ENCODE data around the gene CACFD1. TPM values are rescaled to one million over a fixed set of nuclear protein-coding genes. Genes with fewer than 3 reads are reported as not detected.

CACFD1 gene
- total and polyA plus RNA-seq, 3 experiments from 2014 or later: 1.3 to 2.6 (median 2.5) TPM

DNA sequence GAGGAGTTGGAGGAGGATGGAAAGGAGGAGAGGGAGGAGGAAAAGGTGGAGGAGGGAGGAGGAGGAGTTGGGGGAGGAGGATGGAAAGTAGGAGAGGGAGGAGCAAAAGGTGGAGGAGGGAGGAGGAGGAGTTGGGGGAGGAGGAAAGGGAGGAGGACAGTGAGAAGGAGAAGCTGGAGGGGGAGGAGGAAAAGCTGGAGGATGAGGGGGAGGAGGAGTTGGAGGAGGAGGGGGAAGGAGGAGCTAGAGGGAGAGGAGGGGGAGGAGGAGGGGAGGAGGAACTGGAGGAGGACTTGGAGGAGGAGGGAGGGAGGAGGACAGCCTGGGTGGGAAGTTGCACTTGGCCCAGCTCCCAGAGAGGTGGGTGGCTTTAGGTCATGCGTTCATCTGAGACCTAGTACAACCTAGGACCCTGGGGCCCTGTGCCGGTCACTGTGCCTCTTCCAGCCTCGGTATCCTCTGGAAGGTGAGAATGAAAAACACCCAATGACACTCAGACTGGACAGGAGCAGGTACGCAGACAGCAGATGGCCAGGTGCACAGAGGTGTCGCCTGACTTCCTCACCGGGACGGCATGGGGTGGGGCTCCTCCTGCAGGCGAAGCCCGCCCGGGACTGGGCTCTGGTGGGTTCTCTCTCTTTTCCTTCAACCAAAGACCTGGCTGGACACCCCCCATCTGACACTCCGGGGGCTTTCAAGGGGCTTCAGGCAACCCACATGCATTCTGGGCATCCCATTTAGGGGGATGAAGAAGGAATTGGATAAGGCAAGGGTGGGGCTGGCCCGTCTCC is 31.3 kb downstream of the CACFD1 start:
- CTCF ChIA-PET: interaction anchor here (1.2 kb wide), 1 partner anchor 252 kb away, joined by 3 read pairs; no protein-coding TSS in a partner anchor
- no peaks in the 10 kb centered on the region for H3K9me3 Mint-ChIP-seq

DNA sequence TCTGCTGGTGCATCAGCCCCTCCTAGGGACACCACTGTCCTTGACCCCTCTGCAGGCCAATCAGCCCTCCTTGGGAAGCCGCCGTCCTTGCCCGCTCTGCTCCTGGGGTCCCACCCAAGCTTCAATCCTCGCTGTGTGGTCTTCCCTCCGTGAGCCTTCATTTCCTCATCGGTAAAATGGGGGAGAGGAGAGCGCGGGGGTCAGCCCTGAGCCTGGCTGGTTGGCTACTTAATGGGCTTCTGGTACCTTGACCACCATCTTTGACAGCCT is 31.8 kb downstream of the CACFD1 start:
- no peaks in the 10 kb centered on the region for H3K4me1 ChIP-seq (ENCODE audit: insufficient read depth, low read length)
- POLR2A ChIA-PET: no interaction called here
- peaks cover 6 to 13% of the 10 kb centered on the region in 2 donors for H3K27me3 Mint-ChIP-seq

More for the DNA sequence above, 31.3 kb downstream of the CACFD1 start:
- Mint-ChIP-seq H3K27me3 (peaks cover 6 to 17% of the 10 kb centered on the region in 2 donors), H3K4me1 (peaks cover 0 to 4% (median 3%) of the 10 kb centered on the region in 3 donors), H3K27ac (peak overlapping the region in 1 of 8 donors; percentile 83), H3K4me3 (no peak overlapping the region), H3K36me3 (no peaks in the 10 kb centered on the region)
- Histone ChIP-seq H3K27ac (ENCODE audit: low read depth, low read length) (no peak overlapping the region), H3K36me3 (ENCODE audit: insufficient read depth, low read length) (no peaks in the 10 kb centered on the region), H3K9me3 (ENCODE audit: low read length) (no peaks in the 10 kb centered on the region), H3K27me3 (ENCODE audit: insufficient read depth, low read length, poor library complexity, severe bottlenecking) (peaks cover 4% of the 10 kb centered on the region), H3K4me3 (ENCODE audit: low read length) (no peak overlapping the region), H3K4me1 (ENCODE audit: insufficient read depth, low read length) (peaks cover 3% of the 10 kb centered on the region)
- no peak for DNase-seq
- POLR2A ChIA-PET: no interaction called here

DNA sequence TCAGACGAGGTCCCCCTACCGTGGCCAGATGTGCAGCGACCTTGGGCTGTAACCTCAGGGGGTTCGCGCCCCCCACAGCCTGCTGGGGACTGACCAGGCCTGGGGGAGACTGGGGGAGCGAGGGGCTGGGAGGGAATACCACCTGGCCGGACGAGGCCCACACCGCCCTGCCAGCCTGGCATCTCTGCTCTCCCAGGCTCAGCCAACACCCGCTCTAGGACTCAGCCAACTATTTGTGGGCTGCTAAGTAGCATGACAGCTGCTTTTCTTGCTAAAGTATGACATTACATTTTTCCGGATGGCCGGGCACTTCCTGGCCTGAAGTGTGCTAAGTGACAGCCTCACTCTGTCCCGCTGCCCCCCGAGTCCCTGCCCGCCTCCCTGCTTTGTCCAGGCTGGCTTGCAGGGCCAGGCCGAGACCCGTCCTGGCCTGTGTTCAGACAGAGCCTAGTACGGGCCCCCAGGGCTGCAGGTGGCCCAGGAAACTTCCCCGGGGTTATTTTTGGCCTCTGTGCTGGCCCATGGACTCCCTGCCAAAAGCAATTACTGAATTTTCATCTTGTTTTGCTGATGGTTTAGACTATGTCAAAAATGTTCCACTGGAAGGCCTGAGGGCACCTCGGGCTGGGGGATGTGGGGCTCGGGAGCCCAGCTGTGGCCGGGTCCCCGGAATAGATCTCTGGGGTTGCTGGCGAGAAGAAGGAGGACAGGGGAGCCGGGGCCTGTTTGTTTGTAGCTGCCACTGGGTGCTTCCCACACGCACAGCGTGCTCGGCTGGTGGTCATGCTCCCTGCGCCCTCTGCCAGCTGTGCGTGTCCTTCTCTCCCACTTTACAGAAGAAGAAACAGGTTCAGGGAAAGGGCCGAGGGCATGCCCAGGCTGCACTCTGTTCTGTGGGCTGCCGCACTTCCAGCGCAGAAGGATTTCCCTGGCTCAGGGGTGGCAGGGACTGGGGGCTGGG is 32.6 kb downstream of the CACFD1 start:
- no peak overlapping the region for H3K4me3 ChIP-seq (ENCODE audit: low read length)
- no peaks in the 10 kb centered on the region for H3K4me1 ChIP-seq (ENCODE audit: insufficient read depth, low read length)
- Mint-ChIP-seq H3K27me3 (peaks cover 6 to 13% of the 10 kb centered on the region in 2 donors), H3K27ac (no peak overlapping the region), H3K4me1 (no peaks in the 10 kb centered on the region), H3K36me3 (no peaks in the 10 kb centered on the region), H3K9me3 (no peaks in the 10 kb centered on the region), H3K4me3 (no peak overlapping the region)
- peaks cover 4% of the 10 kb centered on the region for H3K27me3 ChIP-seq (ENCODE audit: insufficient read depth, low read length, poor library complexity, severe bottlenecking)
- POLR2A ChIA-PET: no interaction called here
- no peak for DNase-seq
- no peaks in the 10 kb centered on the region for H3K9me3 ChIP-seq (ENCODE audit: low read length)
- CTCF ChIA-PET: no interaction called here
- no peaks in the 10 kb centered on the region for H3K36me3 ChIP-seq (ENCODE audit: insufficient read depth, low read length)
- no peak overlapping the region for H3K27ac ChIP-seq (ENCODE audit: low read depth, low read length)

More for the DNA sequence above, 31.8 kb downstream of the CACFD1 start:
- CTCF ChIA-PET: no interaction called here
- no peaks in the 10 kb centered on the region for H3K36me3 ChIP-seq (ENCODE audit: insufficient read depth, low read length)
- no peak overlapping the region for H3K4me3 ChIP-seq (ENCODE audit: low read length)
- Mint-ChIP-seq H3K4me1 (no peaks in the 10 kb centered on the region), H3K9me3 (no peaks in the 10 kb centered on the region), H3K36me3 (no peaks in the 10 kb centered on the region), H3K27ac (peak overlapping the region in 1 of 8 donors; percentile 83), H3K4me3 (no peak overlapping the region)
- no peak for DNase-seq
- H3K27me3 ChIP-seq (ENCODE audit: insufficient read depth, low read length, poor library complexity, severe bottlenecking): peaks cover 4% of the 10 kb centered on the region
- H3K27ac ChIP-seq (ENCODE audit: low read depth, low read length): no peak overlapping the region
- H3K9me3 ChIP-seq (ENCODE audit: low read length): no peaks in the 10 kb centered on the region

DNA sequence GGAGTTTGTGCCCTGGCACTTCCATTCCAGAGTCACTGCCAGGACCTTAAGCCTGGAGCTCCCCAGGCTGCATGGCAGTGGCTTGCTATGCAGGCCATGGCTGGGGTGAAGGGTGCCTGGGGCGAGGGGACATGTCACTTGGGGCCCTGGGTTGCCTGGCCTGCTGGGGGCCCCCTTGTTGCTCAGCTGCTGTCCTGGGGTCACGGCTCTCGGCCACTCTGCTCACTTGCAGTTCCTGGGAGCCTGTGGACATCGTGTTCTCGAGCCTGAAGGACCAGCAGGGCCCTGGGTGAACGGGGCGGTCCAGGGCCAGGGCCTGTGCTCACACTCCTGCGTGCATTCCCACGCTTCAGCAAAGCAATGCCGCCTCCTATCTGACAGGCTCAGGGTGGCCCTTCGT is 33.6 kb downstream of the CACFD1 start:
- POLR2A ChIA-PET: no interaction called here
- H3K4me1 Mint-ChIP-seq: no peaks in the 10 kb centered on the region
- H3K27me3 Mint-ChIP-seq: peaks cover 7 to 23% of the 10 kb centered on the region in 2 donors
- no peaks in the 10 kb centered on the region for H3K4me1 ChIP-seq (ENCODE audit: insufficient read depth, low read length)
- no peak overlapping the region for H3K27ac ChIP-seq (ENCODE audit: low read depth, low read length)
- H3K4me3 ChIP-seq (ENCODE audit: low read length): no peak overlapping the region
- H3K9me3 ChIP-seq (ENCODE audit: low read length): no peaks in the 10 kb centered on the region
- H3K36me3 ChIP-seq (ENCODE audit: insufficient read depth, low read length): no peaks in the 10 kb centered on the region
- H3K27ac Mint-ChIP-seq: no peak overlapping the region
- no peaks in the 10 kb centered on the region for H3K9me3 Mint-ChIP-seq
- H3K27me3 ChIP-seq (ENCODE audit: insufficient read depth, low read length, poor library complexity, severe bottlenecking): peaks cover 4% of the 10 kb centered on the region
- DNase-seq: no peak
- CTCF ChIA-PET: interaction anchor here (1.0 kb wide), 1 partner anchor 15 kb away, joined by 3 read pairs; the partner anchor contains the start of gene SLC2A6
- H3K36me3 Mint-ChIP-seq: no peaks in the 10 kb centered on the region
- H3K4me3 Mint-ChIP-seq: no peak overlapping the region

DNA sequence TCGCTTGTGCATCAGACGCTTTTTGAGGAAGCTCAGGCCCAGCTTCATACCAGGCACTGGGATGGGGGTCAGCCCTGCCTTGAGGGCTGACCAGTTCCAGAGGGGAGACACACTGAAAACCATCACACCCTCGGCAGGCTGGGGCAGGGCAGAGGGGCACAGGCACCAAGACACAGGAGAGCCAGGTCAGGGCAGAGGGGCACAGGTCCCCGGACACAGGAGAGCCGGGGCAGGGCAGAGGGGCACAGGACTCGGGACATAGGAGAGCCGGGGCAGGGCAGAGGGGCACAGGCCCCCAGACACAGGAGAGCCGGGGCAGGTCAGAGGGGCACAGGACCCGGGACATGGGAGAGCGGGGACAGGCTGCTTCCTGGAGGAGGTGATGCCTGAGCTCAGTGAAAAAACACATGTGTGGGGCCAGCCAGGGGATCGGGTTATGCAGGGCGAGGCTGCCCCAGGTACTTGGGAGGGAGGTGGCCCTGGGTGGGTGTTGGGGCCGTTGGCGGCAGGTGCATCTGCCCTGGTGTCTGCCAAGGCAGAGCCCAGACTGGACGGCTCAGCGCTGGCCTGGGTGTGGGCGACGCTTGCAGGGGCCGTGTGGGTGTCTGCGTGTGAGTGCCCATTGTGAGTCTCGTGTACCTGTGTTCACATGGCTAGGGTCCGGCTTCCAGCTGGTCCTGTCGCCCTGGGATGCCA is 34.2 kb downstream of the CACFD1 start:
- ChIA-PET POLR2A (no interaction called here), CTCF (interaction anchor here (1.0 to 2.6 kb wide), 2 partner anchors 16 to 308 kb away, joined by 3 to 8 read pairs; partner anchors contain the start of gene SLC2A6)

DNA sequence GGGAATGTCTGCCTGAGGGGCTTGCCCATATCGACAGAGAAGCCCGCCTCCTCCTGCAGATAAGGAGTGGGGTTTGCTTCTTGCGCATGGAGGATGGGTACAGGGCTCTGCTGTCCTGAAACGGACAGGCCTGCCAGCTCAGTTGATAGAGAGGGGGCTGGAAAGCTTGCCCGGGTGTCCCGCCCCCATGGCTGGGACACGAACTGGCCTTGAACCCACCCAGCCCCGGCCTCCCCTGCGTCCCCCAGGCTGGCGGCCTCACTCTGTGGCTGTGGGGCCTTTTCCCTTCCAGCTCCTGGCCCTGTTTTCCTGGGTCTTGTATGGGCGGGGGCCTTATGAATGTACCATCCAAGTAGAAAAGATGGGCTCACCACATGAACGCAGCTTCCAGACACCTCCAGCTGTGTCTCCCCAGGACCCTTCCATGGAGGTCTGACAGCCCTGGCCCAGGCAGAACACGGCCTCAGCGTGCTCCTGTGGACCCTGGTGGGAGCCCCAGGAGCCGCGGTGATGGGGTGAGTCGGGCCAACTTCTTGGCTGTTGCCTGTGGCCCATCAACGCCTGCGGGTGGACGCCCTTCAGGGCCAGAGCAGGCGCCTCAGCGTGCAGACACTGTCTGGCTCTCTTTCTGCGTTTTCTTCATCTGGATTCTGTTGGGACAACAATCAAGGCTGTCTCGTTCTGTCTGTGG is 35.0 kb downstream of the CACFD1 start:
- H3K27me3 ChIP-seq (ENCODE audit: insufficient read depth, low read length, poor library complexity, severe bottlenecking): peaks cover 4% of the 10 kb centered on the region
- Mint-ChIP-seq H3K27me3 (peaks cover 5 to 18% of the 10 kb centered on the region in 2 donors), H3K36me3 (peaks cover 0 to 2% (median 0%) of the 10 kb centered on the region in 3 donors), H3K9me3 (no peaks in the 10 kb centered on the region), H3K4me3 (no peak overlapping the region), H3K27ac (no peak overlapping the region), H3K4me1 (no peaks in the 10 kb centered on the region)
- no peak overlapping the region for H3K4me3 ChIP-seq (ENCODE audit: low read length)
- DNase-seq: no peak
- no peaks in the 10 kb centered on the region for H3K36me3 ChIP-seq (ENCODE audit: insufficient read depth, low read length)
- CTCF ChIA-PET: interaction anchor here (1.0 to 2.6 kb wide), 3 partner anchors 8 to 309 kb away, joined by 3 to 8 read pairs (median 6); partner anchors contain the start of gene SLC2A6
- POLR2A ChIA-PET: no interaction called here
- H3K27ac ChIP-seq (ENCODE audit: low read depth, low read length): no peak overlapping the region
- no peaks in the 10 kb centered on the region for H3K4me1 ChIP-seq (ENCODE audit: insufficient read depth, low read length)
- no peaks in the 10 kb centered on the region for H3K9me3 ChIP-seq (ENCODE audit: low read length)

More for the DNA sequence above, 34.2 kb downstream of the CACFD1 start:
- Histone ChIP-seq H3K27me3 (ENCODE audit: insufficient read depth, low read length, poor library complexity, severe bottlenecking) (peaks cover 4% of the 10 kb centered on the region), H3K27ac (ENCODE audit: low read depth, low read length) (no peak overlapping the region), H3K4me1 (ENCODE audit: insufficient read depth, low read length) (no peaks in the 10 kb centered on the region), H3K4me3 (ENCODE audit: low read length) (no peak overlapping the region), H3K9me3 (ENCODE audit: low read length) (no peaks in the 10 kb centered on the region), H3K36me3 (ENCODE audit: insufficient read depth, low read length) (no peaks in the 10 kb centered on the region)
- H3K36me3 Mint-ChIP-seq: peaks cover 0 to 2% (median 0%) of the 10 kb centered on the region in 3 donors
- no peak overlapping the region for H3K4me3 Mint-ChIP-seq
- no peak for DNase-seq
- H3K27me3 Mint-ChIP-seq: peaks cover 7 to 25% of the 10 kb centered on the region in 2 donors
- H3K9me3 Mint-ChIP-seq: no peaks in the 10 kb centered on the region
- H3K27ac Mint-ChIP-seq: no peak overlapping the region
- no peaks in the 10 kb centered on the region for H3K4me1 Mint-ChIP-seq
